Sigmoid colon (tissue), 4 donors: ENCODE results near the gene PLEKHG3.

Experiments used
- CTCF ChIP-seq, 4 experiments: fragments of 450-650 bp in 3 of 4; fragments of 200-600 bp in 1 of 4; IDR thresholded peaks; one replicate each; pipeline ENCODE4 v1.5.1; 2016 to 2019; ENCODE audit warnings: antibody characterized with exemption in 4 of 4, mild to moderate bottlenecking in 3 of 4, moderate library complexity in 2 of 4
- EP300 ChIP-seq, 4 donors: sonication (generic); formaldehyde crosslinking; IDR thresholded peaks; one replicate each; pipeline ENCODE4 v1.6.1; 2017; ENCODE audit warnings: antibody characterized with exemption in 4 of 4
- POLR2A ChIP-seq, 2 donors: fragments of 450-650 bp; IDR thresholded peaks; one replicate each; pipeline ENCODE4 v1.6.1; 2016; ENCODE audit warnings: antibody characterized with exemption in 2 of 2, mild to moderate bottlenecking in 2 of 2, moderate library complexity in 2 of 2

- TF ChIP-seq CTCF (IDR thresholded peaks at IDR 0.05) (no peak), POLR2A (IDR thresholded peaks at IDR 0.05) (no peak), EP300 (IDR thresholded peaks at IDR 0.05) (no peak)
These were observed 15.4 kb upstream of the PLEKHG3 start for GRCh38 chr14:64688811-64689281.
